ENCODE results near the gene ZNF582.
"Not testable (repeated sequence)": the region's sequence is repeated elsewhere in the genome, so short reads cannot be mapped to it uniquely, and the experiment has no call there.

ZNF582 gene

GRCh38 chr19:56356944-56357343 is 36.4 kb downstream of the ZNF582 start:
- DNase-seq = no peak
- in situ Hi-C loops (cut with MboI; ENCODE audit: low pct_unique_long_range_greater_than_20kb, low sequenced_read_pairs) = no loop called here

- no peak for DNase-seq
- in situ Hi-C loops (cut with MboI; ENCODE audit: low pct_unique_long_range_greater_than_20kb, low sequenced_read_pairs) = no loop called here
These were observed 37.8 kb downstream of the ZNF582 start for GRCh38 chr19:56355517-56355916.

GRCh38 chr19:56351208-56351607 is 42.1 kb downstream of the ZNF582 start:
- in situ Hi-C loops (cut with MboI; ENCODE audit: low pct_unique_long_range_greater_than_20kb, low sequenced_read_pairs) = no loop called here
- no peak for DNase-seq

- in situ Hi-C loops (cut with MboI; ENCODE audit: low pct_unique_long_range_greater_than_20kb, low sequenced_read_pairs) = no loop called here
- peak; percentile 49 for DNase-seq
These were observed 42.8 kb downstream of the ZNF582 start for GRCh38 chr19:56350416-56351045.

- DNase-seq = no peak
- in situ Hi-C loops (cut with MboI; ENCODE audit: low pct_unique_long_range_greater_than_20kb, low sequenced_read_pairs) = no loop called here
These were observed 45.0 kb downstream of the ZNF582 start for GRCh38 chr19:56348289-56348877.

- in situ Hi-C loops (cut with MboI; ENCODE audit: low pct_unique_long_range_greater_than_20kb, low sequenced_read_pairs) = no loop called here
- DNase-seq = no peak
These were observed 46.1 kb downstream of the ZNF582 start for GRCh38 chr19:56347163-56347778.

- in situ Hi-C loops (cut with MboI; ENCODE audit: low pct_unique_long_range_greater_than_20kb, low sequenced_read_pairs) = no loop called here
- no peak for DNase-seq
These were observed 51.4 kb downstream of the ZNF582 start for GRCh38 chr19:56341948-56342347.

GRCh38 chr19:56339031-56339430 is 54.3 kb downstream of the ZNF582 start:
- DNase-seq; in situ Hi-C loops (cut with MboI; ENCODE audit: low pct_unique_long_range_greater_than_20kb, low sequenced_read_pairs): not testable (repeated sequence)

- in situ Hi-C loops (cut with MboI; ENCODE audit: low pct_unique_long_range_greater_than_20kb, low sequenced_read_pairs); DNase-seq: not testable (repeated sequence)
These were observed 56.3 kb downstream of the ZNF582 start for GRCh38 chr19:56337077-56337476.

GRCh38 chr19:56335371-56335770 is 58.0 kb downstream of the ZNF582 start:
- in situ Hi-C loops (cut with MboI; ENCODE audit: low pct_unique_long_range_greater_than_20kb, low sequenced_read_pairs); DNase-seq: not testable (repeated sequence)

- in situ Hi-C loops (cut with MboI; ENCODE audit: low pct_unique_long_range_greater_than_20kb, low sequenced_read_pairs) = no loop called here
- peak; percentile 65 for DNase-seq
These were observed 59.8 kb downstream of the ZNF582 start for GRCh38 chr19:56333506-56333905.
